ENCODE results near the gene ROPN1L.

ROPN1L gene

DNA sequence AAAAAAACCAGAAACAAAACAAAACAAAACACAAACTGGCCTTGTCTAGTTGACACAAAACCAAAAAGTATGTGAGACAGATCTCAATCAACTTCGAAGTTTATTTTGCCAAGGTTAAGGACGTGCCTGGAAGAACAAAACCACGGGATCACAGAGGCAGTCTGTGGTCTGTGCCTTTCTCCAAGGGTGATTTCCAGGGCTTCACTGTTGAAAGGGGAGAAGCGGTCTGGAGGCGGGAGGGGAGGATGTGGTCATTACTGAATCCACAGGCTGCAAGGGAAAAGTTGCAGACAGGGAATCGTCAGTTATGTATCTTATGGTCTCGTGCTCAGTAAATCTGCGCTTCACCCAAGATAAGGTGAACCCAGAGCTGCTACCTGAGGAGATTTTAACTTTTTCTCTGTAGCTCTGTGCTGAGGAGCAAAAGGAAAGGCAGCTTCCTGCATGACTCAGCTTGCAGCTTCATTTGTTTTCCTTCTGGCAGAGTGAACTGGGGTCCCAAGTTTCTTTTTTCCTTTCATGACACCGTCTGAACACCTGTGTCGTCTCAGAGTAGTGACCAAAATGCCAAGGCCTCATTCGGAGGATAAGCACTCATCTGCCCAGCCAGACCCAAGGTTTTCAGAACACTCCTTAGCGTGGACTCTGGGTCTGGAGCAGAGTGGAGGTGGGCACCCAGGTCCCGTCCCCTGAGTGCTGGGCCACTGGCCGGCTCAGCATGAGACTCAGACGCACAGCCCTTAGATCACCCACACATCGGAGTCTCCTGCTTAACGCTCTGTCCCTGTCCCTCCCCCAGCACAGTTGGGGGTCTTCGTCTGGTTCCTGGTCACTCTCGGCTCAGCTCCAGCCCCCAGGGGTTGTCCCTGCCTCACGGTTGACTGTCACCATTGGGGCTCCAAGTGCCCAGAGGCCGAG, 25.9 kb downstream of the ROPN1L start:
- Histone ChIP-seq H3K27ac (ENCODE audit: low read depth, low read length, severe bottlenecking) (peak overlapping the region; percentile 81), H3K4me1 (ENCODE audit: control insufficient read depth, insufficient read depth, low read length, poor library complexity, severe bottlenecking) (peaks cover 21% of the 10 kb centered on the region), H3K9me3 (ENCODE audit: control insufficient read depth, low read length) (no peaks in the 10 kb centered on the region), H3K4me3 (ENCODE audit: extremely low read depth, insufficient read depth, low read length, poor library complexity, severe bottlenecking) (no peak overlapping the region), H3K36me3 (ENCODE audit: control insufficient read depth, insufficient read depth, low read length) (no peaks in the 10 kb centered on the region)
- 43 to 50% methylated on average over 17 to 20 of the region's 21 CpGs for WGBS, 2 experiments (ENCODE audit: insufficient coverage in 2 of 2)

DNA sequence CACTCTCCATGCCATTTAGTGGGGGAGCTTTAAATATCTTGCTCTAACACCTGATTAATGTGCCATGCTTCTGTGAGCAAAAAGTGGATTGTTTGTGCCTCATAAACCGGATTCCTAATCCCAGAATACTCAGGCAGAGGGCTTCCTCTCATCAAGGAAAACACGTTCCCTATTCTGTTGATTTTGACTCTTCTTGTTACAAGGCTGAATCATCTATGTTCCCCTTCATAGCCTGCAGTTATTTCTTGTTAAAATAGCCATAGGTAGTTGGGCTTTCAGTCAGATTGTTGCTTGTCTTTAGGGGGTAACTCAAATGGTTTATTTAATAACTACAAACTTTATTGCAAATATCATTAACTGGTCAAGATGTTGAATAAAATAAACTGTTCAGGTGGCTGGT, 26.6 kb downstream of the ROPN1L start:
- no peak overlapping the region for H3K27ac ChIP-seq (ENCODE audit: low read depth, low read length, severe bottlenecking)
- no peaks in the 10 kb centered on the region for H3K9me3 ChIP-seq (ENCODE audit: control insufficient read depth, low read length)
- WGBS, 2 experiments (ENCODE audit: insufficient coverage in 2 of 2), result no CpG with 5 or more reads among the region's 2 CpGs
- H3K4me3 ChIP-seq (ENCODE audit: extremely low read depth, insufficient read depth, low read length, poor library complexity, severe bottlenecking), result no peak overlapping the region
- H3K36me3 ChIP-seq (ENCODE audit: control insufficient read depth, insufficient read depth, low read length), result no peaks in the 10 kb centered on the region
- peaks cover 21% of the 10 kb centered on the region for H3K4me1 ChIP-seq (ENCODE audit: control insufficient read depth, insufficient read depth, low read length, poor library complexity, severe bottlenecking)

DNA sequence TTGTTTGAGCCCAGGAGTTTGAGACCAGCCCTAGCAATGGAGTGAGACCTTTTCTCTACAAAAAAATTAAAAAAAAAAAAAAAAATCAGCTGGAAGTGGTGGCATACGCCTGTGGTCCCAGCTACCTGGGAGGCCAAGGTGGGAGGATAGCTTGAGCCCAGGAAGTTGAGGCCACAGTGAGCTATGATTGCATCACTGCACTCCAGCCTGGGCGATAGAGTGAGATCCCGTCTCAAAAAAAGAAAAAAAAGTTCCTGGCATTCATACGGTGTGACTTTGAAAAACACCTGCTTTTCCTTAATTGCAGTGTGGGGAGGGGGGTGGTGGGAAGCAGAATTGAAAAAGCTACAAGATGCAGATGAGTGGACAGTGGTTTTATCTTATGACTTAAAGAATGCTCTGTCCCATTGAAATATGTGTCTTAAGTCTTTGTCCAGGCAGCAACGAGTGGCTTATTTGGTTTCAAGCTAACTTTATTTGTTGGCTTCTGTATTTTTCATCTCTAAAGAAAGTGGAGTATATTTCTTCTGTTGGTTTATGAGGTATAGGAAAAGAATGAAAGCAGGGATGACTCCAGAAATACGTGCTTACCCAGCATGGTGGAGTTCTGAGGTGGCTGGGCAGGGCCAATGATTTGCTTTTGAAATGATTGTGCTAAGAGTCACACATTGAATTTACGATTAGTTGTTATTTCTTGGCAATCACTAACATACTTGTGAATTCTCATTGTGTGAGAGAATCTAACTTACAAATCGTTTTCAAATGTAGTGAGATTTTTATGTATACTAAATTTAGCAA, 27.8 kb downstream of the ROPN1L start:
- Histone ChIP-seq H3K9me3 (ENCODE audit: control insufficient read depth, low read length) (no peaks in the 10 kb centered on the region), H3K27ac (ENCODE audit: low read depth, low read length, severe bottlenecking) (no peak overlapping the region), H3K4me1 (ENCODE audit: control insufficient read depth, insufficient read depth, low read length, poor library complexity, severe bottlenecking) (peaks cover 21% of the 10 kb centered on the region), H3K36me3 (ENCODE audit: control insufficient read depth, insufficient read depth, low read length) (no peaks in the 10 kb centered on the region), H3K4me3 (ENCODE audit: extremely low read depth, insufficient read depth, low read length, poor library complexity, severe bottlenecking) (no peak overlapping the region)
- 96 to 97% methylated on average over 4 of the region's 8 CpGs for WGBS, 2 experiments (ENCODE audit: insufficient coverage in 2 of 2)

DNA sequence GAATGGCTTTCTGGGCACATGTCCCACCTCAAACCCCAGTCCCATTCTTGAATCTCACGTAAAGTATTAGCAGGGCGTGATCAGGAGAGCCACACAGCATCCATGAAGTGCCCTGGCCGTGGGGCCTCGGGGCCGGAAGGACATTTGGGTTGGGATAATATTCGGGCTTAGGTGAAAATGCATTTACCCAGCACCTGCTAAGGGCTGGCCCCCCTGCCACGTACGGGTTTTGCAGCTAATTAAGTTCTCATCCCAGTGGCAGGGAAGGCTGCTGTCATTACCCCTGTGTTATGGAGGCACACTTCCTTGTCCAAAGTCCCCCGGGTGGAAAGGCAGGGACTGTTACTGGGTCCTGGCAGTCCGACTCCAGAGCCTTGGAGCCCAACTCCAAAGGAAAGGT, 29.0 kb downstream of the ROPN1L start:
- H3K9me3 ChIP-seq (ENCODE audit: control insufficient read depth, low read length), result no peaks in the 10 kb centered on the region
- no peak overlapping the region for H3K27ac ChIP-seq (ENCODE audit: low read depth, low read length, severe bottlenecking)
- H3K4me3 ChIP-seq (ENCODE audit: extremely low read depth, insufficient read depth, low read length, poor library complexity, severe bottlenecking), result no peak overlapping the region
- H3K36me3 ChIP-seq (ENCODE audit: control insufficient read depth, insufficient read depth, low read length), result no peaks in the 10 kb centered on the region
- WGBS, 2 experiments (ENCODE audit: insufficient coverage in 2 of 2), result 93 to 94% methylated on average over 7 of the region's 10 CpGs
- H3K4me1 ChIP-seq (ENCODE audit: control insufficient read depth, insufficient read depth, low read length, poor library complexity, severe bottlenecking), result peaks cover 21% of the 10 kb centered on the region

DNA sequence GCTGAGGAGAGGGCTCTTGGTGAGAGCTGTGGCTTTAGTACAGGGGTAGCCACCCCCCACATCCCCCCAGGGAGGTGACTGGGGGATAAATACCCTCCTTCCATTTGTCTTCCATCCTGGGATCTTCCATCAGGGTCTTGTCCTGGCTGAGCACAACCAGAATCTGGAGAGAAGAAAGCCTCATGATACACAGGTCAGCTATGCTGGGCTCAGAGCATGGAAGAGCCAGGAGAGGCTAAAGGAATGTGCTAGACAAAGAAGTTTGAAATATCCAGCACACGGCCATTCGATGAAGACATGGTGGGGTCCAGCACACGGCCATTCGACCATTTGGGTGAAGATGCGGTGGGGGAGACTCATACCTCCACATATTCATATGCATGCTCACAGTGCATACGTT, 30.0 kb downstream of the ROPN1L start:
- no peaks in the 10 kb centered on the region for H3K36me3 ChIP-seq (ENCODE audit: control insufficient read depth, insufficient read depth, low read length)
- no peak overlapping the region for H3K4me3 ChIP-seq (ENCODE audit: extremely low read depth, insufficient read depth, low read length, poor library complexity, severe bottlenecking)
- WGBS, 2 experiments (ENCODE audit: insufficient coverage in 2 of 2), result 86 to 88% methylated on average over 4 to 5 of the region's 6 CpGs
- no peak overlapping the region for H3K27ac ChIP-seq (ENCODE audit: low read depth, low read length, severe bottlenecking)
- H3K9me3 ChIP-seq (ENCODE audit: control insufficient read depth, low read length), result no peaks in the 10 kb centered on the region
- peaks cover 19% of the 10 kb centered on the region for H3K4me1 ChIP-seq (ENCODE audit: control insufficient read depth, insufficient read depth, low read length, poor library complexity, severe bottlenecking)

DNA sequence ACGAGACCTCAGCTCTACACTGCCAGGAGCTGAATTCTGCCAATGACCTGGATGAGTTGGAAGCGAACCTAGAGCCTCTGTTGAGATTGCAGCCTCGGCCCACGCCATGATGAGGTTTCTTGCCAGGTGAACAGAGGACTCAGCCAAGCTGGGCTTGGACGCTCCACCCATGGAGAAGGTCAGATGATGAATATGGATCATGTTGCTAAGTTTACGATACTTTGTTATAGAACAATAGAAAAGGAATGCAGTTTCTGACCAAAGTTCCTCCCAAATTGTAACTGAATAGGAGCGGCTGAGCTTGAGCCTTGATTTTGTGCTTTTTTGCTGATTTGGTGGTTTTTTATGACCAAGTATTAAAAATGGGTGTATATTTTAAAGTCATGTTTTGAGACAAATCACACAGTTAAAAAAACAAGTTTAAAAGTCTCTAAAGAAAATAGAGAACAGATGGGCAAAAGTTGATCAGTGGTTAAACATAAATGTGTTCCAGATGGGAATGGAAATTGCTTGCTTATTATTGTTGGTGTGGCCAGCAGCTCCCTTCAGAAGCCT, 32.9 kb downstream of the ROPN1L start:
- Histone ChIP-seq H3K36me3 (ENCODE audit: control insufficient read depth, insufficient read depth, low read length) (no peaks in the 10 kb centered on the region), H3K4me3 (ENCODE audit: extremely low read depth, insufficient read depth, low read length, poor library complexity, severe bottlenecking) (no peak overlapping the region), H3K9me3 (ENCODE audit: control insufficient read depth, low read length) (peaks cover 5% of the 10 kb centered on the region), H3K27ac (ENCODE audit: low read depth, low read length, severe bottlenecking) (no peak overlapping the region), H3K4me1 (ENCODE audit: control insufficient read depth, insufficient read depth, low read length, poor library complexity, severe bottlenecking) (peaks cover 16% of the 10 kb centered on the region)
- WGBS, 2 experiments (ENCODE audit: insufficient coverage in 2 of 2), result 94 to 97% methylated on average over 6 to 7 of the region's 7 CpGs

DNA sequence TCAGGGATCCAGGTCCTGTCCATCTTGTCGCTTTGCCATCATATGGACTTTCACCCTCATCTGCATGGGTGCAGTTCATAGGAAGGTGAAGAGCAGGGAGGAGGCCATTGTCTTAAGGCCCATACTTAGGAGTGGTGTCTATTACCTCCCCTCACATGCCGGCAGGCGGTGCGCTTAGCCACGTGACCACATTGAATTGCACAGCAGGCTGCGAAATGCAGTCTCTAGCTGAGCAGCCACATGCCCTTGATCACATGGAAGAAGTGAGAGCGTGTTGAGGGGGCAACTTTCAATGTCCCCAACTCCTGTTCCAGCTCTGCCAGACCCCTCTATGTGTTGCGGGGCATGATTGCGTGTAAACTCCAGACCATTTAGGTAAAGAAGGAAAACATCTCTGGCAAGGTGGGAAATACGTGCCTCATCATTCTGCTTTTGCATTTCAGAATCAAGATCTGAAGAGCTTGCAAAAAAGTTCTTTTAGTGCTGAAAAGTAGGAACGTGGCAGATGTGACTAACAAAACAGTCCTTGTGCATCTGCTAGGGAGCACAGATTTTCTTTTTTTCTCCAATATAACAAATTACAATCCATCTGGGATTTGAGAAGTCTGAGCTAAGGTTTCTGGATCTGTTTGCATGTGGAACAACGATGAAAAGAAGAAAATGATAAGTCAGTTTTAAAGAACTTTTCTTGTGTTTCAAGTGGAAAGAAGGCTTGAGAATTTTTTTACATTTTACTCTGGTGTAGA, 34.4 kb downstream of the ROPN1L start:
- Histone ChIP-seq H3K27ac (ENCODE audit: low read depth, low read length, severe bottlenecking) (no peak overlapping the region), H3K36me3 (ENCODE audit: control insufficient read depth, insufficient read depth, low read length) (no peaks in the 10 kb centered on the region), H3K4me3 (ENCODE audit: extremely low read depth, insufficient read depth, low read length, poor library complexity, severe bottlenecking) (no peak overlapping the region), H3K9me3 (ENCODE audit: control insufficient read depth, low read length) (peaks cover 5% of the 10 kb centered on the region), H3K4me1 (ENCODE audit: control insufficient read depth, insufficient read depth, low read length, poor library complexity, severe bottlenecking) (peaks cover 30% of the 10 kb centered on the region)
- 89 to 97% methylated on average over 6 to 7 of the region's 12 CpGs for WGBS, 2 experiments (ENCODE audit: insufficient coverage in 2 of 2)

DNA sequence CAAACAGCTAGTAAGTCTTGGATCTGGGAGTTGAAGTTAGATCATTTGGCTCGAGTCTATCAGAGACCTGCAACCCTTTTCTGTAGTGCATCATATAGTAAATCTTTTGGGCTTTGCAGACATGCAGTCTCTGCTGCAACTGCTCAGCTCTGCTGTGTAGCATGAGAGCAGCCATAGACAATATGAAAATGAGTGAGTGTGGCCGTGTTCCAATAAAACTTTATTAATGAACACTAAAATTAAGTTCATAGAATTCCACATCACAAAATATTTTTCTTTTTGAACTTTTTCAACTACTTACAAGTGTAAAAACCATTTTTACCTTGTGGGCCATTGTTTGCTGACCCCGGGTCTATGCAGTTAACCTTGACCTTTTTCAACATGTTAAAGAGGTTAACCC, 35.2 kb downstream of the ROPN1L start:
- Histone ChIP-seq H3K4me1 (ENCODE audit: control insufficient read depth, insufficient read depth, low read length, poor library complexity, severe bottlenecking) (peaks cover 37% of the 10 kb centered on the region), H3K4me3 (ENCODE audit: extremely low read depth, insufficient read depth, low read length, poor library complexity, severe bottlenecking) (no peak overlapping the region)
- WGBS, 2 experiments (ENCODE audit: insufficient coverage in 2 of 2), result 88 to 93% methylated on average over 2 to 3 of the region's 3 CpGs

DNA sequence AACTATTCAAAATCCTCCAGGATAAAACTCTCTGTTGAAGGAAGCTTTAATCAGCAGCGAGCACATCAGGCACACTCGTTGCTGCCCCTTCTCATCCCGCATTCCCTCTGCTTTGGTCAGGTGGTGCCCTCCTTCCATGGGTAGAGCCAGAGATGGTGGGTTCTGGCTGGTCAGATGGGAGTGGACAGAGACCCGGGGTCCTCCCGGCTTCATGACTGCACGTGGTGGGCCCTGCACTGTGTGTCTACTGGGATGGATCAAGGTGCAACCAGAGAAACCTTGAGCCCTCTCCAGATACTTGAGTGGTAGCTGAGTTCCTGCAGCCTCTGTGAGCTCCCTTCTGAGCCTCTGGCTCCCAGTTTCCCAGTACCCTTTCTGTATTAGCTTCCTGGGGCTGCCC, 36.3 kb downstream of the ROPN1L start:
- Histone ChIP-seq H3K9me3 (ENCODE audit: control insufficient read depth, low read length) (peaks cover 5% of the 10 kb centered on the region), H3K4me3 (ENCODE audit: extremely low read depth, insufficient read depth, low read length, poor library complexity, severe bottlenecking) (no peak overlapping the region), H3K36me3 (ENCODE audit: control insufficient read depth, insufficient read depth, low read length) (no peaks in the 10 kb centered on the region), H3K27ac (ENCODE audit: low read depth, low read length, severe bottlenecking) (no peak overlapping the region), H3K4me1 (ENCODE audit: control insufficient read depth, insufficient read depth, low read length, poor library complexity, severe bottlenecking) (peaks cover 37% of the 10 kb centered on the region)
- 85 to 98% methylated on average over 4 to 6 of the region's 6 CpGs for WGBS, 2 experiments (ENCODE audit: insufficient coverage in 2 of 2)

More for the DNA sequence above, 35.2 kb downstream of the ROPN1L start:
- H3K27ac ChIP-seq (ENCODE audit: low read depth, low read length, severe bottlenecking), result no peak overlapping the region
- peaks cover 5% of the 10 kb centered on the region for H3K9me3 ChIP-seq (ENCODE audit: control insufficient read depth, low read length)
- no peaks in the 10 kb centered on the region for H3K36me3 ChIP-seq (ENCODE audit: control insufficient read depth, insufficient read depth, low read length)

DNA sequence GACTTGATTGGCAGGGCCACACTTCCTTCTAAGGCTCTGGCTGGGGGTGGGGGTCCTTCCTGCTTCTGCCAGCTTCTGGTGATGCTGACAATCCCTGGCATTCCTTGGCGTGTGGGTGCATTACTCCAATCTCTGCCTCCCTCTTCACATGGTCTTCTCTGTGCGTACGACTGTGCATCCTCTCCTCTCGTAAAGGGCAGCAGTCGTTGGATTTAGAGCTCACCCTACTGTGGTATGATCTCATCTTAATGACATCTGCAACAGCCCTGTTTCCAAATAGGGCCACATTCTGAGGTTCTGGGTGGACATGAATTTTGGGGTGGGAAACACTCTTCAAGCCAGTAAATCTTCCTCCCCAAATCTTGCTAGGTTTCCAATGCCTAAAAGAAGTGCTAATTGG, 36.8 kb downstream of the ROPN1L start:
- no peak overlapping the region for H3K4me3 ChIP-seq (ENCODE audit: extremely low read depth, insufficient read depth, low read length, poor library complexity, severe bottlenecking)
- peaks cover 37% of the 10 kb centered on the region for H3K4me1 ChIP-seq (ENCODE audit: control insufficient read depth, insufficient read depth, low read length, poor library complexity, severe bottlenecking)
- H3K36me3 ChIP-seq (ENCODE audit: control insufficient read depth, insufficient read depth, low read length), result no peaks in the 10 kb centered on the region
- peak overlapping the region; percentile 74 for H3K27ac ChIP-seq (ENCODE audit: low read depth, low read length, severe bottlenecking)
- 69 to 77% methylated on average over 5 of the region's 5 CpGs for WGBS, 2 experiments (ENCODE audit: insufficient coverage in 2 of 2)
- H3K9me3 ChIP-seq (ENCODE audit: control insufficient read depth, low read length), result peaks cover 5% of the 10 kb centered on the region

Measured in mesodermal cell (in vitro differentiated cells).